T-helper 1 cell treated with Interleukin-12 subunit alpha and Interleukin-12 subunit beta and Interleukin-4 antibody, amounts not matched to agents 30 ng/mL and 1 ng/mL, for 36 hours (primary cell): Measurements from ENCODE around the gene AGPS. TPM values are rescaled to one million over a fixed set of nuclear protein-coding genes. Genes with fewer than 3 reads are reported as not detected.
"Not testable (repeated sequence)": the region's sequence is repeated elsewhere in the genome, so short reads cannot be mapped to it uniquely, and the experiment has no call there.

ENCODE experiments used
- intact Hi-C: fragments of 100-400 bp; cut with micrococcal nuclease; formaldehyde crosslinking; loops from one replicate; pipeline ENCODE4 v1.15.1; 2024
- total RNA-seq: library from RNA; stranded (reverse); gene quantifications from 2 replicates; pipeline ENCODE4 v1.2.3, GENCODE V29; 2022

Gene AGPS
- total RNA-seq, 1 donor from 2014 or later, result 60.0 TPM

GRCh38 chr2:177385151-177385550 is 7.4 kb upstream of the AGPS start:
- intact Hi-C loops, result no loop called here

DNA sequence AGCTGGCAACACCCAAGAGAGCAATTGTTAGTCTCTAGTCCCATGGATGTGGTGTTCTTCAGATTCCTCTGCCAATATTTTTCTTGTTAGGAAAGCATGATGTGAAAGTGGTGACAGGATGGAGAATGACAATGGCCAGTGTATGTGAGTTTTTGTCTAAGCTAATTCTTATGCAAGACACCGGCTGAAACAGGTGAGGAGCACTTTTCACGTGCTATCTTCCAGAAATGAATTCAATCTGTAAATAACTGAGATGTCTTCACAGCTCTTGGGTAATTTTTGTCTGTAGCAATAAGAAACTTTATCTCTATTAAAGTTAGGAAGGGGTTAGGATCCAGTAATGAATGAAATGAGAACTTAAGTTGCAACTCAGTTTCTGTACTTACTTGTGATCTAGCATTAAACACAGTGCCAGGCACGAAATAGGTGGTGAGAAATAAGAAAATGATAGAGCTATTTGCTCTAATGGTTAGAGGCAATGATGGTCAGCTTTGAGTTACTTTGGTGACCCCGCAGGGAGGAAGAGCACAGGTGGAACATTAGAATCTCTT is 676 bp upstream of the AGPS start:
- intact Hi-C loops, result loop anchor here (1.0 to 10.0 kb wide), 8 partner anchors 127 to 1390 kb away; partner anchors contain the start of genes HNRNPA3, LNPK and RBM45

DNA sequence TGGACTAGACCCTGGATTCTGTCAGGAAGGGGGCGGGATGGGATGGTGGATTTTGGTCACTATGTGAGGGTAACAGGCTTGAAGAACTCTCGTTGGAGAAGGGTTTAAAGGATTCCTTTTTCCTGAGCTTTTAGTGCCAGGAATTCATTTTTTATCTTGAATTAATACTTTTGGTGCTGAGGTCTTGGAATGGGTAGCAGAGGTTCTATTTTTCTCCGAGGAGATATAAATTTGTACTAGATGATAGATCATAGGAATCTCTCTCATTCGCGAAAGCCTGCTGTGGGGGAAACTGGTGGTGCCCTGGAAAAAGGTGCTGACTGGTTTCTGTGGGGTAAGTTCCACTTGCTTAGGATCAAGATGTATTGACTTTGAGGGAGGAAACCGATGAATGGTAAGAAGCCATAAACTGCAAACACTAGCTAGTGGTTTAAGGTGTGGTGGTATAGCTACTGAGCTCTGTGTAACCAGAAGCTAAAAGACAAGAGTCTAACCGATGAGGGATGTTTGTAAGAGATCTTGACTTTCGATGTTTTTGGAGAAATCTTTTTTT is 706 bp downstream of the AGPS start:
- intact Hi-C loops, result loop anchor here (1.0 to 10.0 kb wide), 7 partner anchors 23 to 1391 kb away; partner anchors contain the start of genes LNPK and RBM45

DNA sequence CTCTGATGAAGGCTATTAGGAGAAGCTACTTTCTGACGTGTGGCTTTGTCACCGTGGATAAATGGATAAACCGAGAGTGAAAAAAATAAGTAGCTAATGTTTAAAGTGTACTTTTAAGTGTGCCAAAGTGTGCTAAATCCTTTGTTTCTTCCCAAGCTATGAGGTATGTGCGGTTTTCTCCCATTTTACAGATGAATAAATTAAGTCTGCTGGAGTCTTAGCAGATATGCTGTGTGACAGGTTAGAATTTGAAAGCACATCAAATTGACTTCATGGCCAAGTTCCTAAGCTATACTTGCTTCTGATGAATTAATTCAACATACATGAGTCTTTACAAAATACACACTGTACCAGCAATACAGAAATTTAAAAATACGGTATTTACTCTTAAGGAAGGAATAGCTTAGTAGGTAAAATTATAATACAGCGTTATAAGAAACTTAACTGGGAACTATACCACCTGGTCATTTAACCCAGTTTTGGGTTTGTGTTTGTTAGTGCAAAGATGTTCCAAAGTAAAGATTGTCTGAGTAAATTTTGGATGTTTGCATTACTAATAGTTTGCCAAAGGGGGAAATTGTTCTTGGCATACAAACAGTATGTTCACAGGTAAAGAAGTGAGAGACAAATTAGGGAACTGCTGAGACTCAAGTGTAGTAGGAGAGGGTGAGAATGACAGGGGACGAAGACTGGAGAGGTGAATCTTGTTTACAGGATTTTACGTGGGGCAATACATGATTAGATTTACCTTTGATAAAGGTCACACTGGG is 1.4 kb downstream of the AGPS start:
- intact Hi-C loops, result loop anchor here (1.0 to 10.0 kb wide), 7 partner anchors 22 to 1392 kb away; partner anchors contain the start of genes LNPK and RBM45

GRCh38 chr2:177394594-177394973 is 2.0 kb downstream of the AGPS start:
- intact Hi-C loops, result loop anchor here (5.0 to 10.0 kb wide), 3 partner anchors 720 to 1392 kb away; partner anchors contain the start of genes LNPK and RBM45

DNA sequence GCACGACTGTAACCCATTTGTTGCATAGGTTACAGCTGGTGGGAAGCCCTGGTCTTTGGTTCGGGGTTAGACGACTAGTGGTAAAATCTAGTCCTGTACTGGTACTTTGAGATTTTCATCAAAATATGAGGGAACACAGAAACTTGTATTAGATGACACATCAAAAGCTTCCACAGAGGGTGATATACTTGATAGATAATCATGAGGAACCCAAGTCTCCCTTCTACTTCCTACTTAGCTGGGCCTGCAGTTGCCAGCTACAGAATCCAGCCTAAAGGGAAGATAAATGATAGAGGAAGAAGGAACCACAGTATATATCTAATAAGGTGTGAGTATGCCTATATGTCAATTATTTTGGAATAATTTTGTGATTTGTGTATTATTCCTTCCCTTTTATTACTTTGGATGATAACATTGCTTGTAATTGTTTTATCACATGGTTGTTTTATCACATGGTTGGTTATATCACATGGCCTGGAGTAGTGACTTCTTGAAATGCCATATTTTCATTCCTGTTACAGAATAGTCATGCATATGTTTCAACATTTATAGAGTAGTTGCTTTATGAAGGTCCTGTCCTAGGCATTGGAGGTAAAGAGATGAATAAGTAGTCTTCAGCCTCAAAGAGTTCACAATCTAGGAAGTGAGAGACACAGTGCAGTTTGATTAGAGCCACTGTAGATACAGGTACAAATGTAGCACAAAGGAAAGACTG is 2.9 kb downstream of the AGPS start:
- intact Hi-C loops, result loop anchor here (10.0 kb wide), 1 partner anchor 719 kb away; the partner anchor contains the start of gene RBM45

DNA sequence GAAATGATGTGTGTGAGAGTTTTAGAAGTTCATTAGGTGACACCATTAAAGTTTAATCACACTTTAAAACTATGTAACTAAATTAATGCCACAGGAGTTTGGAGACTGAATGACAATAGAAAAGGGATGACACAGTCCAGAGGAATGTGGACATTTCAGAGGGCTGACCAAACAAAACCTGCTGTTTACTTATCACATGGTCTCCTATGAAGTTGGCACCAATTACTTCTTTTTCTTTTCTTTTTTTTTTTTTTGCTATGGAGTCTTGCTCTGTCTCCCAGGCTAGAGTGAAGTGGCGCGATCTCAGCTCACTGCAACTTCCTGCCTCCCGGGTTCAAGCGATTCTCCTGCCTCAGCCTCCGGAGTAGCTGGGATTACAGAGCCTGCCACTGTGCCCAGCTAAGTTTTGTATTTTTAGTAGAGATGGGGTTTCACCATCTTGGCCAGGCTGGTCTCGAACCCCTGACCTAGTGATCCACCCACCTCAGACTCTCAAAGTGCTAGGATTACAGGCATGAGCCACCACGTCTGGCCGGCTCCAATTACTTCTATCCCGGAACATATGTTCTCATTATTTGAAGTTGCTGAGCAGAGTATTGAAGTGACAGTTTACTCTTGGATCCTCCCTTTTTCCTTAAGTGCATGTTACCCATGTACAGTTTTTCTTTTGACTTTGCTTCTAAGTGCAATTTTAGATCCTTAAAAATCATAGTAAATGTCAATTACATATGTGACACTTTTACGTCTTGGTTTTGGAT is 4.3 kb downstream of the AGPS start:
- intact Hi-C loops, result loop anchor here (10.0 kb wide), 1 partner anchor 718 kb away; the partner anchor contains the start of gene RBM45

DNA sequence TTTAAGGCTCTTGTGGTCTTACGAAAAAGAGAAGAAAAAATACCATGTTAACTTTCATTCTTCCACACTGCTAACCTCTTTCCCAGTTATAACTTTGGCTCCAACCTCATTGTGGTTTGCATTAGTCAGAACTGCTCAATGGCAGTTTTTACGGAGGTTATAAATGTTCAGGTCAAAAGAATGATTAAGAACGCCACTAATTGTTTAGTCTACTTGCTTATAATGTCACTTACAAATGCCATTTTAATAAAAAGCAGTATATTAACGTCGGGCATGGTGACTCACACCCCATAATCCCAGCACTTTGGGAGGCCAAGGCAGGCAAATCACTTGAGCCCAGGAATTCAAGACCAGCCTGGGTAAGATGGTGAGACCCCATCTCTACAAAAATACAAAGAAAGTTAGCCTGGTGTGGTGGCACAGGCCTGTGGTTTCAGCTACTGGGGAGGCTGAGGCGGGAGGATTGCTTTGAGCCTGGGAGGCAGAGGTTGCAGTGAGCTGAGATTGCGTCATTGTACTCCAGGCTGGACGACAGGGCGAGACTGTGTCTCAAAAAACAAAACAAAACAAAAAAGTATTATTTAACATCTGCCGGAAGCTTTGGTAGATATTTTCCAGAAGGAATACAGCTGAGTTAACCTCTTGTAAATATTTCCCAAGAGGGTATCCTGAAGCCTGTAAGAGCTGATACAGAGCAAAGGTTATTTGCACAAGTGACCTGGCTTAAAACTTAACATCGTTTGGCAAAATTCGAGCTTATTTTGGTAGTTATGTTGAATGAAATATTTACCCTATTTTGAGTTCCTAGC is 5.1 kb downstream of the AGPS start:
- intact Hi-C loops, result loop anchor here (10.0 kb wide), 1 partner anchor 717 kb away; the partner anchor contains the start of gene RBM45

- intact Hi-C loops, result loop anchor here (10.0 kb wide), 1 partner anchor 717 kb away; the partner anchor contains the start of gene RBM45
Observed at GRCh38 chr2:177398290-177398683, 5.7 kb downstream of the AGPS start.

- intact Hi-C loops, result loop anchor here (10.0 kb wide), 1 partner anchor 716 kb away; the partner anchor contains the start of gene RBM45
Observed at GRCh38 chr2:177398791-177399190, 6.2 kb downstream of the AGPS start.

DNA sequence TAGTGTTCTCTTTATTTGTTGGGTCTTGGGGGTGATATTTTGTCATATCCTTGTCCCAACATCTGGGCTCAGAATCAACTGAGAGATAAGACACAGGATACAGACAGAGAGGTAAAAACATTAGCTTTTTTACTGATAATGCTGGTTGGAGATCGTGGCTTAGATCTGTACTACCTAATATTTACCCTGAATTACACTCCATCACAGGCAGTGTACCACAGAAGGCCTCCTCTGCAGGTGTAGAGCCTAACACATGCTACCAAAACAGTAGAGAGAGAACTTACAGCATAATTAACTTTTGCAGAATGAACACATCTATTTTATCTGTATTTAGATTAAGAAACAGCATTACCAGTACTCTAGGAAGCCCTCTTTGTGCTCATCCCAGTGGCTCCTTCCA is 6.8 kb downstream of the AGPS start:
- intact Hi-C loops, result loop anchor here (10.0 kb wide), 1 partner anchor 715 kb away; the partner anchor contains the start of gene RBM45

GRCh38 chr2:177400337-177400923 is 7.9 kb downstream of the AGPS start:
- intact Hi-C loops, result no loop called here

- intact Hi-C loops, result no loop called here
Observed at GRCh38 chr2:177402096-177402495, 9.5 kb downstream of the AGPS start.

GRCh38 chr2:177403838-177404237 is 11.3 kb downstream of the AGPS start:
- intact Hi-C loops, result no loop called here

GRCh38 chr2:177404243-177404642 is 11.7 kb downstream of the AGPS start:
- intact Hi-C loops, result no loop called here

DNA sequence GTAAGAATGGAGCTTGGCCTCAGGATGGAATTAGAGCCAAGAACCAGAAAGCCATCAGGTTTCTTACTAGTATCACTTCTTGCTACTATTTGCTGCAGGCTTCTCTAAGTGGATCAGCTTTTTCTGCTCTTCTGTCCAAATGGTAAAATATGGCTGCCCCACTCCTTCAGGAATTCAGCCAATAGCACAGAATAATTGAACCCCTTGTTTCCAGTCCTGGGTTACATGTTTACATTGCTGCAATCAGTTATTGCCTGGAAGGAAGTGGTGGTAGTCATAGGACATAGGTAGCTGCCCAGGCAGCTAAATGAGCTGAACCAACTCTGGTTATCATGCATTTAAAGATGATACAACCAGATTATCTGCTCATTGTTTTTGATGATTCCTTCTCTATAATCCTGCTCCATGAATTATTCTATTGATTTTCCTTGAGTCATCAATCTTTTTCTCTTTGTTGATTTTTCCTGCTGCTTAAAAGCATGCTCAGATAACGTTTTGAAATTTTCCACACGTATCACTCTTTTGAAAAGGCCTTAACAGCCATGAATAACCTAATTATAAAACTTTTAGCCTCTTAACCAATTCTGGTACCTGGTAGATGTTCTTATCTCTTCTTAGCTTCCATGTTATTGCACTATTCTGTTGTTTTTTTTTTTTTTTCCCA is 12.6 kb downstream of the AGPS start:
- intact Hi-C loops, result no loop called here

- intact Hi-C loops, result no loop called here
Observed at GRCh38 chr2:177406182-177406581, 13.6 kb downstream of the AGPS start.

DNA sequence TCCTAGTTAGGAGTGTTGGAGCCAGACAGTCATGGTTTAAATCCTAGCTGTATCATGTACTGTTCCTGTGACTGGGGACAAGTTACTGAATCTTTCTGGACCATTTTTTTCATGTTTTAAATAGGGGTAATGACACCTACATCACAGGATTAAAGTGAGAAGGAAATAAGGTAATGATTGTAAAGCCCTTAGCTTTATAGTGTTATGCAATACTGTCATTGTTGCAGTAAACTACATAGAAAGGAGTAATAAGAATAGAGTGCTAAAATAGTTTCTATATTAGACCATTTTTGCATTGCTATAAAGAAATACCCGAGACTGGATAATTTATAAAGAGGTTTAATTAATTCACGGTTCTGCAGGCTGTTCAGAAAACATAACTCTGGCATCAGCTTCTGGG is 14.5 kb downstream of the AGPS start:
- intact Hi-C loops, result no loop called here

GRCh38 chr2:177410629-177411028 is 18.1 kb downstream of the AGPS start:
- intact Hi-C loops, result not testable (repeated sequence)
